Omental fat pad (tissue), 4 donors: ENCODE results near the gene WAPL. TPM values are rescaled to one million over a fixed set of nuclear protein-coding genes. Genes with fewer than 3 reads are reported as not detected.
"Not testable (repeated sequence)": the region's sequence is repeated elsewhere in the genome, so short reads cannot be mapped to it uniquely, and the experiment has no call there.

Experiments
- ATAC-seq: fragments of 150-250 bp; one replicate; pipeline ENCODE4 v1.9.1; 2016; ENCODE audit warnings: mild to moderate bottlenecking, moderate library complexity; ENCODE audit not compliant: low FRiP score
- DNase-seq: peaks from one replicate; pipeline ENCODE4 v3.0.0-alpha.2; 2019; ENCODE audit warnings: low spot score
- total RNA-seq, 4 donors: library from RNA; depleted of rRNA; stranded (reverse); fragments of >200 nt; gene quantifications; one replicate each; pipeline ENCODE4 v1.1.0, GENCODE V29; 2016
- TF ChIP-seq, protein P1 (sequence below), 3 donors: fragments of 450-650 bp; IDR thresholded peaks; one replicate each; pipeline ENCODE4 v1.5.1; 2016 to 2017; ENCODE audit warnings: antibody characterized with exemption in 3 of 3, mild to moderate bottlenecking in 3 of 3, moderate library complexity in 2 of 3

The WAPL gene, protein sequence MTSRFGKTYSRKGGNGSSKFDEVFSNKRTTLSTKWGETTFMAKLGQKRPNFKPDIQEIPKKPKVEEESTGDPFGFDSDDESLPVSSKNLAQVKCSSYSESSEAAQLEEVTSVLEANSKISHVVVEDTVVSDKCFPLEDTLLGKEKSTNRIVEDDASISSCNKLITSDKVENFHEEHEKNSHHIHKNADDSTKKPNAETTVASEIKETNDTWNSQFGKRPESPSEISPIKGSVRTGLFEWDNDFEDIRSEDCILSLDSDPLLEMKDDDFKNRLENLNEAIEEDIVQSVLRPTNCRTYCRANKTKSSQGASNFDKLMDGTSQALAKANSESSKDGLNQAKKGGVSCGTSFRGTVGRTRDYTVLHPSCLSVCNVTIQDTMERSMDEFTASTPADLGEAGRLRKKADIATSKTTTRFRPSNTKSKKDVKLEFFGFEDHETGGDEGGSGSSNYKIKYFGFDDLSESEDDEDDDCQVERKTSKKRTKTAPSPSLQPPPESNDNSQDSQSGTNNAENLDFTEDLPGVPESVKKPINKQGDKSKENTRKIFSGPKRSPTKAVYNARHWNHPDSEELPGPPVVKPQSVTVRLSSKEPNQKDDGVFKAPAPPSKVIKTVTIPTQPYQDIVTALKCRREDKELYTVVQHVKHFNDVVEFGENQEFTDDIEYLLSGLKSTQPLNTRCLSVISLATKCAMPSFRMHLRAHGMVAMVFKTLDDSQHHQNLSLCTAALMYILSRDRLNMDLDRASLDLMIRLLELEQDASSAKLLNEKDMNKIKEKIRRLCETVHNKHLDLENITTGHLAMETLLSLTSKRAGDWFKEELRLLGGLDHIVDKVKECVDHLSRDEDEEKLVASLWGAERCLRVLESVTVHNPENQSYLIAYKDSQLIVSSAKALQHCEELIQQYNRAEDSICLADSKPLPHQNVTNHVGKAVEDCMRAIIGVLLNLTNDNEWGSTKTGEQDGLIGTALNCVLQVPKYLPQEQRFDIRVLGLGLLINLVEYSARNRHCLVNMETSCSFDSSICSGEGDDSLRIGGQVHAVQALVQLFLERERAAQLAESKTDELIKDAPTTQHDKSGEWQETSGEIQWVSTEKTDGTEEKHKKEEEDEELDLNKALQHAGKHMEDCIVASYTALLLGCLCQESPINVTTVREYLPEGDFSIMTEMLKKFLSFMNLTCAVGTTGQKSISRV (N-terminal part only)
- 10 to 100 TPM; 29.8 to 61.5 (median 40.1) TPM for total RNA-seq

GRCh38 chr10:86521678-86522509 is at the start of gene WAPL:
WAPL (minus strand) TSS chr10:86521792; CDS start chr10:86518069, 3,723 bp downstream.
- ATAC-seq (peak; percentile 97), DNase-seq (peak; percentile 78)
- TF ChIP-seq, protein P1, sequence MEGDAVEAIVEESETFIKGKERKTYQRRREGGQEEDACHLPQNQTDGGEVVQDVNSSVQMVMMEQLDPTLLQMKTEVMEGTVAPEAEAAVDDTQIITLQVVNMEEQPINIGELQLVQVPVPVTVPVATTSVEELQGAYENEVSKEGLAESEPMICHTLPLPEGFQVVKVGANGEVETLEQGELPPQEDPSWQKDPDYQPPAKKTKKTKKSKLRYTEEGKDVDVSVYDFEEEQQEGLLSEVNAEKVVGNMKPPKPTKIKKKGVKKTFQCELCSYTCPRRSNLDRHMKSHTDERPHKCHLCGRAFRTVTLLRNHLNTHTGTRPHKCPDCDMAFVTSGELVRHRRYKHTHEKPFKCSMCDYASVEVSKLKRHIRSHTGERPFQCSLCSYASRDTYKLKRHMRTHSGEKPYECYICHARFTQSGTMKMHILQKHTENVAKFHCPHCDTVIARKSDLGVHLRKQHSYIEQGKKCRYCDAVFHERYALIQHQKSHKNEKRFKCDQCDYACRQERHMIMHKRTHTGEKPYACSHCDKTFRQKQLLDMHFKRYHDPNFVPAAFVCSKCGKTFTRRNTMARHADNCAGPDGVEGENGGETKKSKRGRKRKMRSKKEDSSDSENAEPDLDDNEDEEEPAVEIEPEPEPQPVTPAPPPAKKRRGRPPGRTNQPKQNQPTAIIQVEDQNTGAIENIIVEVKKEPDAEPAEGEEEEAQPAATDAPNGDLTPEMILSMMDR (IDR thresholded peaks at IDR 0.05), result no peak

DNA sequence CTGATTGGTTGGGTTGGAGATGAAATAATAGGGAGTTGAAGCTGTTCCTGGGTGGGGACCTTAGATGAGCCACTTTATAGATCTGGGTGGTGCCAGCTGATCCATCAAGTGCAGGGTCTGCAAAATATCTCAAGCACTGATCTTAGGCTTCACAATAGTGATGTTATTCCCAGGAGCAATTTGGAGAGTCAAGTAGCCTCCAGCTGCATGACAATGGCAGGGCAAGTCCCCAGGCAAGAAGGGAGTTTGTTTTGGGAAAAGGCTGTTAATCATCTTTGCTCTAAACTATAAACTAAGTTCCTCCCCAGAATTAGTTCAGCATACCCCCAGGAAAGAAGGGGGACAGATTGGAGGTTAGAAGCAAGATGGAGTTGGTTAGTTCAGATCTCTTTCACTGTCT is 47.7 kb upstream of the WAPL start:
- TF ChIP-seq, protein P1 (IDR thresholded peaks at IDR 0.05), result no peak
- ATAC-seq (no peak), DNase-seq (no peak)

GRCh38 chr10:86566518-86566917 is 44.9 kb upstream of the WAPL start:
- ATAC-seq, DNase-seq: not testable (repeated sequence)

- not testable (repeated sequence) for ATAC-seq
Observed at GRCh38 chr10:86563338-86563737, 41.7 kb upstream of the WAPL start.

DNA sequence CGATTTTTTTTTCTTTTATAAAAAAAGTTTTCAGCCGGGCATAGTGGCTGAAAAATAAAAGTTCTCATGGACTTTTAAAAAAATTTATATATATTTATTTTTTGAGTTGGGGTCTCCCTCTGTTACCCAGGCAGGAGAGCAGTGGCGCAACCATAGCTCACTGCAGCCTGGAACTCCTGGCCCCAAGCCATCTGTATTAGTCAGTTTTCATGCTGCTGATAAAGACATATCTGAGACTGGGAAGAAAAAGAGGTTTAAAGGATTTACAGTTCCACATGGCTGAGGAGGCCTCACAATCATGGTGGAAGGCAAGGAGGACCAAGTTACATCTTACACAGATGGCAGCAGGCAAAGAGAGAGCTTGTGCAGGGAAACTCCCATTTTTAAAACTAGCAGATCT is 37.1 kb upstream of the WAPL start:
- ATAC-seq, result not testable (repeated sequence)

More at GRCh38 chr10:86563338-86563737, 41.7 kb upstream of the WAPL start:
- not testable (repeated sequence) for DNase-seq

DNA sequence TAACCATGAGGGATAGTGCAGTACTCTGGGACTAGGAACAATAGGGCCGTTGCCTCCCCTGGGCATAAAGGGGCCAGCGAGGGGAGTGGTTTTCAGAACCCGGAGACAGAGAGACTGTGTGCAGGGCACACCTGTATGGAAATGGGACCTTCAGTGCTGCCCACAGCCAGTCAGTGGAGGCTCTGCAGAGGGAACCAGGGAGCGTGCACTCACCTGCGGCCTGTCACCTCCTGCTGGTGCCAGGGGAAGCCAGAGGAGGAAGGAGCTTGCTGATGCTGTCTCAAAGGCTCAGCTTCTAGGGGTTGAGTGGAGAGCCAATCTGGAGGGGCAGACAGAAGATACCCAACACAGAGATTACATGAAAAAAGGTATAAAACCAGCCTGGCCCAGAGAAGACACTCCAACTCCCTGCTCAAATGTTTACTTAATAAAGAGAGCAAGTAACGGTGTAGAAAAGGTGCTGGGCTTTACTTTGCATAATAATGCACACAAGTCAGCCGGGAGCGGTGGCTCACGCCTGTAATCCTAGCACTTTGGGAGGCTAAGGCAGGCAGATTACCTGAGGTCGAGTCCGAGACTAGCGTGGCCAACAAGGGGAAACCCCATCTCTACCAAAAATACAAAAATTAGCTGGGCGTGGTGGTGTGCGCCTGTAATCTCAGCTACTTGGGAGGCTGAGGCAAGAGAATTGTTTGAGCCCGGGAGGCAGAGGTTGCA is 35.5 kb upstream of the WAPL start:
- TF ChIP-seq, protein P1 (IDR thresholded peaks at IDR 0.05), result no peak
- DNase-seq (no peak), ATAC-seq (no peak)

More for the DNA sequence above, 37.1 kb upstream of the WAPL start:
- not testable (repeated sequence) for DNase-seq

DNA sequence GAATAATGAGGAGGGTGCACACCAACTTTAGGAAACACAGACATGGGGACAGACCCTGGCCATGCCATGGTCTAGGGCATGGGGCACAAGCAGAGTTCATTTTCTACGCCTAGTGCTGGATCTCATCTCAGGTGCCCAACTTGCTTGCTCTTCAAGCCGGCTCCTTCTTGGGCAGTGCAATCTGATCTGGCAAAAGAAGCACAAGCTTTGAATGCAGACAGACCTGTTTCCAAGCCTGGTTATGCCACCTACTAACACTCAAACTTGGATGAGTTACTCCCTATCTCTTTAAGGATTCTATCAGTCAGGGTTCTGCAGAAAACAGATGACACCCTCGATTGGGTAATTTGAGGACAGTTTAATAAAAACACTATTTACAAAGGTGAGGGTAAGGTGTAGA is 34.9 kb upstream of the WAPL start:
- no peak for DNase-seq
- TF ChIP-seq, protein P1 (IDR thresholded peaks at IDR 0.05), result no peak
- ATAC-seq, result no peak
